Measurements from ENCODE around the gene ACVR2B.
"Not testable (repeated sequence)": the region's sequence is repeated elsewhere in the genome, so short reads cannot be mapped to it uniquely, and the experiment has no call there.

The ACVR2B gene

DNA sequence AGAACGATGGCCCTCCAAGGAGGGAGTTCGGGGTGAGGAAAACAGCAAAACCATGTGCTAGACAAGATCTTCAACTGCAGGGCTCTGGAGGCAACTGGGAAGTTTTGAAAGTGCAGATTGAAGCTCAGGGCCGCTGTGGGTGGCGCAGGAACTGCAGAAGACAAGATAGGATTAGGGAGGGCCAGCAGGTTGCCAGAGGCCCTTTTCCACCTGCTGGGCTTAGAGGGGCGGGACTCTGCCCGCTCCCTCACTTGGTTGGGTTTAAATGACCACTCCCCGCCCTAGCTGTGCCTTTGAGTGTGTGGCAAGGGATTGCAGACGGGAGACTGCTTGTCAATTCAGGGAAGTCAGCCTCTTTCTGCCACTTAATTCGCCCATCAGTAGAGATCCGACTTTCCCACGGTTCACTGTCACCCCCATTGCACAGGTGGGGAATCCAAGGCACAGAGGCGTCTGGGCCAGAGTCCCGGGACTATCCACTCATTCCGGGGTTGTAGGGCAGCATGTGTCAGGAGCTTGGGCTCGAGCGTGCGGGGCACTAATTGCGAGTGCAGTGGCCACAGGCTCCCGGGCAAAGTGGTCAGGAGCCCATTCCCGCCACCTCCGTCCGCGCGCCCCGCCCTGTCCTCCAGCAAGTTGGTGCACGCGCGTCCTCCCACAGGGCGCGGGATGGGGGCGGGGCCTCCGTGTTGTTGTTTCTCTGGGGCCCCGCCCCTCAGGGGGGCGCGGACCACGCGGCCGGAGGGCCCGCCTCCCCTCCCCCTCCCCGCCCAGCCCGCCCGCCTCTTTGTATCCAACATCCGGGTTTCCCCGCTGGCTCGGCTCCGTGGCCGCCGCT, at the start of gene ACVR2B:
TSS of gene ACVR2B (plus strand) at position 816 of the 838 bp plus-strand sequence. CDS start 433 bp downstream, outside the sequence.
- peak within 1 kb of the TSS; percentile 80 for H3K4me3 ChIP-seq (ENCODE audit: low read depth, low read length)
- TF ChIP-seq, protein P1, sequence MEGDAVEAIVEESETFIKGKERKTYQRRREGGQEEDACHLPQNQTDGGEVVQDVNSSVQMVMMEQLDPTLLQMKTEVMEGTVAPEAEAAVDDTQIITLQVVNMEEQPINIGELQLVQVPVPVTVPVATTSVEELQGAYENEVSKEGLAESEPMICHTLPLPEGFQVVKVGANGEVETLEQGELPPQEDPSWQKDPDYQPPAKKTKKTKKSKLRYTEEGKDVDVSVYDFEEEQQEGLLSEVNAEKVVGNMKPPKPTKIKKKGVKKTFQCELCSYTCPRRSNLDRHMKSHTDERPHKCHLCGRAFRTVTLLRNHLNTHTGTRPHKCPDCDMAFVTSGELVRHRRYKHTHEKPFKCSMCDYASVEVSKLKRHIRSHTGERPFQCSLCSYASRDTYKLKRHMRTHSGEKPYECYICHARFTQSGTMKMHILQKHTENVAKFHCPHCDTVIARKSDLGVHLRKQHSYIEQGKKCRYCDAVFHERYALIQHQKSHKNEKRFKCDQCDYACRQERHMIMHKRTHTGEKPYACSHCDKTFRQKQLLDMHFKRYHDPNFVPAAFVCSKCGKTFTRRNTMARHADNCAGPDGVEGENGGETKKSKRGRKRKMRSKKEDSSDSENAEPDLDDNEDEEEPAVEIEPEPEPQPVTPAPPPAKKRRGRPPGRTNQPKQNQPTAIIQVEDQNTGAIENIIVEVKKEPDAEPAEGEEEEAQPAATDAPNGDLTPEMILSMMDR (IDR thresholded peaks at IDR 0.05; ENCODE audit: borderline replicate concordance, insufficient read depth, low read depth, low read length), result no peak

DNA sequence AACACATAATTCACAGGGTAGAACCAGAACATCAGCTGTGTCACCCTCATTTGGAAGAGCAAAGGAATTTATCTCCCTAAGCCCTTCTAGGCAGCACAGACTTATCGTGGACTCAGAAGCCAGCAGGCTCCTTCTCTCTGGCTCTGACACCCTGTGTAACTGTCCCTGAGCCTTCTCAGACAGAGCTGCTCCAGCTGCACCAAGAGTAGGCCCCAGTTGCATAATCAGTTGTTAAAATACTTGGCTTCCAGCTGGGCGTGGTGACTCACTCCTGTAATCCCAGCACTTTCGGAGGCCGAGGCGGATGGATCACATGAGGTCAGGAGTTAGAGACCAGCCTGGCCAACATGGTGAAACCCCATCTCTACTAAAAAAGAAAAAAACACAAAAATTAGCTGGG, 49.4 kb upstream of the ACVR2B start:
- TF ChIP-seq, protein P1 (IDR thresholded peaks at IDR 0.05; ENCODE audit: borderline replicate concordance, insufficient read depth, low read depth, low read length), result no peak
- no peak overlapping the region for H3K4me3 ChIP-seq (ENCODE audit: low read depth, low read length)

DNA sequence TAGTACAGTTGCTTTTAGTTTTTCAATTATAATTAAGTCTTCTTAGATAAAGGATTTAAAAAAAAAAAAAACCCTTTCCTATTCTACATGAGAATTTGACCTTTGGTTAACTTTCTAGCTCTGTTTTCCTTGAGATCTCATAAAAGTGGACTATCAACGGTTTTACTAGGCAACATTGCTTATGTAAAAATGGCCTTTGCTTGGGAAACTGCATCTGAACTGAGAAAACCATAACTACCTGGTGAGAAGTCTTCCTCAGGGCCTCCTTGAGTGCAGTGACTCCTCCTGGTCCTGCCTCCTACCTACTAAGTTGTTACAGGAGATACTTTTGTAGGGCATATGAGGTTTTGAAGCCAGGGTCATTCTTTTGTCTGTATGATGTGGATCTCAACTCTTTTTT, 42.1 kb upstream of the ACVR2B start:
- TF ChIP-seq, protein P1 (IDR thresholded peaks at IDR 0.05; ENCODE audit: borderline replicate concordance, insufficient read depth, low read depth, low read length), result no peak
- H3K4me3 ChIP-seq (ENCODE audit: low read depth, low read length), result no peak overlapping the region

DNA sequence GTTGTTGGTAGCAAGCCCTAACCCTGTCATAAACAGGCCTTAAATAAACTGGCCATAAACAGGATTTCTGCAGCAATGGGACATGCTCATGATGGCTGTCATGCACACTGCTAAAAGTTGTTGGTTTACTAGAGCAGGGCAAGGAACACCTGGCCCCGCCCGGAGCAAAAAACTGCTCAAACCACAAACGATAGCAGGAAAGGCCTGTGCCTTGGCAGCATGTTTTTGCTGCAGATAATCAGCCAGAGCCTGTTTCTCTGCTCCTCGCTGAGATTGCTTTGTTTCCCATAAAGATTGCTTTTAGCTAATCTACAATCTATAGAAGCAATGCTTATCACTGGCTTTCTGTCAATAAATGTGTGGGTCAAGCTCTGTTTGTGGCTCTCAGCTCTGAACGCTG, 32.9 kb upstream of the ACVR2B start:
- not testable (repeated sequence) for H3K4me3 ChIP-seq (ENCODE audit: low read depth, low read length)

DNA sequence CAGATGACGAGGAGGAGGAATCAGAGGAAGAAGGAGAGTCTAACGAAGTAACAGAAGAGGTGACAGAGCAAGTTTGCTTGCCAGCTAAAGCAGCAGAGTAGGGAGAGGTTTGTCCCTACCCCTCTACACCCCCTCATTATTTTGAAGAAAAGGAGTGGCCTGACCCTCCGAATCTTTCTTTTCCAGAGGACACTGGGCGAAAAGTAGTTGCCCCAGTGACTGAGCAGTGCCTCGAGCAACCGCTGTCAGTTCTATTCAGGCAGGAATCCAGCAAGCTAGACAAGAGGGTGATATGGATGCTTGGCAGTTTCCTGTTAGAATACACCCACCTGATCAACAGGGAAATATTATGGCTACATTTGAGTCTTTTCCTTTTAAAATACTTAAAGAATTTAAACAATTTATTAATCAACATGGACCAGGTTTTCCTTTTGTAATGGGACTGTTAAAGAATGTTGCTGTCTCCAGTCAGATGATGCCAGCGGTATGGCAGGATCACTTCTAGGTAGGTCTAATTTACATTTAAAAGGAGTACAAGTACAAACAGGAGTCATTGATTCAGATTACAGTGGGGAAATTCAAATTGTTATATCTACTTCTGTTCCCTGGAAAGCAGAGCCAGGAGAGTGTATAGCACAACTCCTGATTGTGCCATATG, 31.9 kb upstream of the ACVR2B start:
- no peak overlapping the region for H3K4me3 ChIP-seq (ENCODE audit: low read depth, low read length)
- TF ChIP-seq, protein P1 (IDR thresholded peaks at IDR 0.05; ENCODE audit: borderline replicate concordance, insufficient read depth, low read depth, low read length), result no peak

DNA sequence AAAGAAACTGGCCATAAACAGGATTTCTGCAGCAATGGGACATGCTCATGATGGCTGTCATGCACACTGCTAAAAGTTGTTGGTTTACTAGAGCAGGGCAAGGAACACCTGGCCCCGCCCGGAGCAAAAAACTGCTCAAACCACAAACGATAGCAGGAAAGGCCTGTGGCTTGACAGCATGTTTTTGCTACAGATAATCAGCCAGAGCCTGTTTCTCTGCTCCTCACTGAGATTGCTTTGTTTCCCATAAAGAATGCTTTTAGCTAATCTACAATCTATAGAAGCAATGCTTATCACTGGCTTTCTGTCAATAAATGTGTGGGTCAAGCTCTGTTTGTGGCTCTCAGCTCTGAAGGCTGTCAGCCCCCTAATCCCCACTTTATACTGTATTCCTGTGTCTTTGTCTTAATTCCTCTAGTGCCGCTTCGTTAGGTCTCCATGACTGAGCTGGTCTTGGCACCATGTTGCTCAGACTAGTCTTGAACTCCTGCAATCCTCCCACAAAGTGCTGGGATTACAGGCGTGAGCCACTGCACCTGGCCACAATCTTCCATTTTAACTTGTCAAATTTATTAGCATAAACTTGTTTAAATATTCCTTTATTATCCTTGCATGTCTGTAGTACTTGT, 26.8 kb upstream of the ACVR2B start:
- not testable (repeated sequence) for H3K4me3 ChIP-seq (ENCODE audit: low read depth, low read length)

DNA sequence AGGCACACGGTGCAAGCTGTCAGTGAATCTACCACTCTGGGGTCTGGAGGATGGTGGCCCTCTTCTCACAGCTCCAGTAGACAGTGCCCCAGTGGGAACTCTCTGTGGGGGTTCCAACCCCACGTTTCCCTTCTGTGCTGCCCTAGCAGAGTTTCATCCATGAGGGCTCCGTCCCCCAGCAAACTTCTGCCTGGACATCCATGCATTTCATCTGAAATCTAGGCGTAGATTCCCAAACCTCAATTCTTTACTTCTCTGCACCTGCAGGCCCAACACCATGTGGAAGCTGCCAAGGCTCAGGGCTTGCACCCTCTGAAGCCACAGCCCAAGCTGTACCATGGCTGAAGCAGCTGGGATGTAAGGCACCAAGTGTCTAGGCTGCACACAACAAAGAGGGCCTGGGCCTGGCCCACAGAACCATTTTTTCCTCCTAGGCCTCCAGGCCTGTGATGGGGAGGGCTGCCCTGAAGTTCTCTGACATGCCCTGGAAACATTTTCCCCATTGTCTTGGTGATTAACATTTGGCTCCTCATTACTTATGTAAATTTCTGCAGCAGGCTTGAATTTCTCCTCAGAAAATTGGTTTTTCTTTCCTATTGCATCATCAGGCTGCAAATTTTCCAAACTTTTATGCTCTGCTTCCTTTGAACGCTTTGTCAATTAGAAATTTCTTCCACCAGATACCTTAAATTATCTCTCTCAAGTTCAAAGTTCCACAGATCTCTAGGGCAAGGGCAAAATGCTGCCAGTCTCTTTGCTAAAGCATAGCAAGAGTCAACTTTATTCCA, 20.6 kb upstream of the ACVR2B start:
- H3K4me3 ChIP-seq (ENCODE audit: low read depth, low read length), result not testable (repeated sequence)

DNA sequence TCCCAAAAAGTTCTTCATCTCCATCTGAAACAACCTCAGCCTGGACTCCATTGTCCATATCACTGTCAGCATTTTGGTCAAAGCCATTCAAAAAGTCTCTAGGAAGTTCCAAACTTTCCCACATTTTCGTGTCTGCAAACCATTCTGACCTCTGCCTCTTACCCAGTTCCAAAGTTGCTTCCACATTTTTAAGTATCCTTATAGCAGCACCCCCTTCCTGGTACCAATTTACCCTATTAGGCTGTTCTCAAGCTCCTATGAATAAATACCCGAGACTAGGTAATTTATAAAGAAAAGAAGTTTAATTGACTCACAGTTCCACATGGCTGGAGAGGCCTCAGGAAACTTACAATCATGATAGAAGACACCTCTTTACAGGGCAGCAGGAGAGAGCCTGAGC, 20.0 kb upstream of the ACVR2B start:
- not testable (repeated sequence) for H3K4me3 ChIP-seq (ENCODE audit: low read depth, low read length)

DNA sequence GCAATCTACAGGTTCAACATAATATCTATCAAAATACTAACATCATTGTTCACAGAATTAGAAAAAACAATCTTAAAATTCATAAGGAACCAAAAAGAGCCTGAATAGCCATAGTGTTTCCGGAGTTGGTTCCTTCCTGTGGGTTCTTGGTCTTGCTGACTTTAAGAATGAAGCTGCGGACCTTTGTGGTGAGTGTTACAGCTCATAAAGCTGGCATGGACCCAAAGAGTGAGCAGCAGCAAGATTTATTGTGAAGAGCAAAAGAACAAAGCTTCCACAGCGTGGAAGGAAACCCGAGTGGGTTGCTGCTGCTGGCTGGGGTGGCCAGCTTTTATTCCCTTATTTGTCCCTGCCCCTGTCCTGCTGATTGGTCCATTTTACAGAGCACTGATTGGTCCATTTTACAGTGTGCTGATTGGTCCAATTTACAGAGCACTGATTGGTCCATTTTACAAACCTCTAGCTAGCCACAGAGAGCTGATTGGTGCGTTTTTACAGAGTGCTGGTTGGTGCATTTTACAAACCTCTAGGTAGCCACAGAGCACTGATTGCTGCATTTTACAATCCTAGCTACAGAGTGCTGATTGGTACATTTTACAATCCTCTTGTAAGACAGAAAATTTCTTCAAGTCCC, 15.1 kb upstream of the ACVR2B start:
- not testable (repeated sequence) for H3K4me3 ChIP-seq (ENCODE audit: low read depth, low read length)

DNA sequence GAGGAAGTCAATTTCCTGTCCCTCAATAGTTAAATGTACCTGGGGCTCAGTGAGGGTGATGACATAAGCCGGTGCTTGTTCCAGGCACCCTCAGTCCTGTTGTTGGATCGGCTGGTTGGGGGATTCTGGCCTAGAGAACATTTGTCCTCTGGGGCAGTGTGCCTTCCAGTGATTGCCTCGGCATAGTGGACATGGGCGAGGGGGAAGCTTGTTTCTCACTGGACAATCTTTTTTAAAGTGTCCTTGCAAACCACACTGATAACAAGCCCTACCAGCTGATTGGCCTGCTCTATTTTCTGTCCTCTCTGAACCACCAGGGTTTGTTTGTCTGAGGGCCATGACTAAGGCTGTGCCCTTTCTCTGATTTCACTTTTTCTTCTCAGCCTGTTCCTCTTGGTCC, 10.5 kb upstream of the ACVR2B start:
- not testable (repeated sequence) for H3K4me3 ChIP-seq (ENCODE audit: low read depth, low read length)

Data from GM12875 (cell line).